Measurements from ENCODE around the gene SPN. TPM values are rescaled to one million over a fixed set of nuclear protein-coding genes. Genes with fewer than 3 reads are reported as not detected.
"Not testable (repeated sequence)": the region's sequence is repeated elsewhere in the genome, so short reads cannot be mapped to it uniquely, and the experiment has no call there.

SPN gene
- total and polyA plus RNA-seq, 4 donors = 0.88 to 5.2 (median 2.5) TPM; not detected in 1

DNA sequence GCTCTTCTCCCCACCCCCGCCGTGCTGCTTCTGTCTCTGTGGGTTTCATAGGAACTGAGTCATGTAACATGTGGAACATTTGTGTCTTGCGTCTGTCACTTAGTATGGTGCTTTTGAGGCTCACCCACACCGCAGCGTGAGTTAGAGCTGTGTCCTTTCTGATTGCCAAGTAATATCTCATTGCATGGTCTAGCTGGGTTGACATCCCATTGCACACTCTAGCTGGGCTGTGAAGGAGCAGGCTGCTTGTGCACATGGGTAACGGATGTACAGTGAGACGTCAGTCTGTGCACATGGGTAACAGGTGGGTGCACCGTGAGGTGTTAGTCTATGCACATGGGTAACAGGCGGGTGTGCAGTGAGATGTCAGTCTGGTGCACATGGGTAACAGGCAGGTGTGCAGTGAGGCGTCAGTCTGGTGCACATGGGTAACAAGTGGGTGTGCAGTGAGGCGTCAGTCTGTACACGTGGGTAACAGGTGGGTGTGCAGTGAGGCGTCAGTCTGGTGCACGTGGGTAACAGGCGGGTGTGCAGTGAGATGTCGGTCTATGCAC lies 36.2 kb upstream of the SPN start:
- H3K4me1 ChIP-seq (ENCODE audit: control insufficient read depth in 1 of 2, insufficient read depth in 2 of 2, low read length in 2 of 2); ATAC-seq (ENCODE audit: low FRiP score); H3K4me3 ChIP-seq (ENCODE audit: low read length in 2 of 2); intact Hi-C loops (cut with DNase I); H3K27me3 ChIP-seq (ENCODE audit: control insufficient read depth in 1 of 2, insufficient read depth in 2 of 2, low read length in 1 of 2); H3K27ac ChIP-seq (ENCODE audit: low read depth in 1 of 2, low read length in 2 of 2); H3K9me3 ChIP-seq (ENCODE audit: control insufficient read depth, low read length); H3K36me3 ChIP-seq (ENCODE audit: control insufficient read depth in 1 of 2, insufficient read depth in 2 of 2, low read length in 1 of 2): not testable (repeated sequence)
- 86 to 90% methylated on average over 14 of the region's 16 CpGs for WGBS, 2 donors
- DNase-seq = peak in 1 of 2 donors; percentile 44

- H3K9me3 ChIP-seq (ENCODE audit: control insufficient read depth, low read length); H3K4me3 ChIP-seq (ENCODE audit: low read length in 2 of 2); H3K4me1 ChIP-seq (ENCODE audit: control insufficient read depth in 1 of 2, insufficient read depth in 2 of 2, low read length in 2 of 2); H3K27me3 ChIP-seq (ENCODE audit: control insufficient read depth in 1 of 2, insufficient read depth in 2 of 2, low read length in 1 of 2); ATAC-seq (ENCODE audit: low FRiP score); H3K36me3 ChIP-seq (ENCODE audit: control insufficient read depth in 1 of 2, insufficient read depth in 2 of 2, low read length in 1 of 2); H3K27ac ChIP-seq (ENCODE audit: low read depth in 1 of 2, low read length in 2 of 2); intact Hi-C loops (cut with DNase I): not testable (repeated sequence)
- 77% methylated on average over 4 to 5 of the region's 7 CpGs for WGBS, 2 donors
- peak in 1 of 2 donors; percentile 14 for DNase-seq
These were observed 35.4 kb upstream of the SPN start for GRCh38 chr16:29627661-29628075.

- H3K4me1 ChIP-seq (ENCODE audit: control insufficient read depth in 1 of 2, insufficient read depth in 2 of 2, low read length in 2 of 2); H3K4me3 ChIP-seq (ENCODE audit: low read length in 2 of 2); H3K27me3 ChIP-seq (ENCODE audit: control insufficient read depth in 1 of 2, insufficient read depth in 2 of 2, low read length in 1 of 2); intact Hi-C loops (cut with DNase I); H3K36me3 ChIP-seq (ENCODE audit: control insufficient read depth in 1 of 2, insufficient read depth in 2 of 2, low read length in 1 of 2); DNase-seq; ATAC-seq (ENCODE audit: low FRiP score); H3K27ac ChIP-seq (ENCODE audit: low read depth in 1 of 2, low read length in 2 of 2); H3K9me3 ChIP-seq (ENCODE audit: control insufficient read depth, low read length): not testable (repeated sequence)
- 87 to 89% methylated on average over 6 to 7 of the region's 10 CpGs for WGBS, 2 donors
These were observed 34.3 kb upstream of the SPN start for GRCh38 chr16:29628707-29629106.

- H3K36me3 ChIP-seq (ENCODE audit: control insufficient read depth in 1 of 2, insufficient read depth in 2 of 2, low read length in 1 of 2); H3K27me3 ChIP-seq (ENCODE audit: control insufficient read depth in 1 of 2, insufficient read depth in 2 of 2, low read length in 1 of 2); H3K4me3 ChIP-seq (ENCODE audit: low read length in 2 of 2); intact Hi-C loops (cut with DNase I); H3K9me3 ChIP-seq (ENCODE audit: control insufficient read depth, low read length); H3K4me1 ChIP-seq (ENCODE audit: control insufficient read depth in 1 of 2, insufficient read depth in 2 of 2, low read length in 2 of 2): not testable (repeated sequence)
- WGBS, 2 donors = 15 to 19% methylated on average over 10 of the region's 10 CpGs
- peak; percentile 62 for ATAC-seq (ENCODE audit: low FRiP score)
- peak overlapping the region in 1 of 2 donors; percentile 13 for H3K27ac ChIP-seq (ENCODE audit: low read depth in 1 of 2, low read length in 2 of 2)
- DNase-seq = peak in 1 of 2 donors; percentile 13
These were observed 33.7 kb upstream of the SPN start for GRCh38 chr16:29629318-29629717.

DNA sequence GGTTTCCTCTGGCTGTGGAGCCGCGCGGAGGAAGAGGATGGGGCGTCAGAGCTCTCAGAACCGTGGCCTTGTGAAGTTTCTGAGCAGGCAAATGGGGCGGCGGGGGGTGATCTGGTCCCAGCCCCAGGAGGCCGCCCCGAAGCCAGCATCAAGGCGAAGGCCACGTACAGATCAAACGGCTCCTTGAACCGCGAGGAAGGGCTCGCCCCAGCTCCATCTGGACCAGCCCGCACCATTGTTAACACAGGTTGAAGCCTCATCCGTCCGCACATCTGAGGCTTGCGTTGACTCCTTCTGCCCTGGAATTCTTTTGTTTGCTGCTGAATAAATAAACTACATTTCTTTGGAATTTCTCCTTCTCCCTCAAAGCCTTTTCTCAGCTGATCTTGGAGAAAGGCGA lies 31.4 kb upstream of the SPN start:
- peak in 1 of 2 donors; percentile 20 for DNase-seq
- WGBS, 2 donors = 80 to 86% methylated on average over 15 to 20 of the region's 20 CpGs
- intact Hi-C loops (cut with DNase I); H3K27me3 ChIP-seq (ENCODE audit: control insufficient read depth in 1 of 2, insufficient read depth in 2 of 2, low read length in 1 of 2); H3K4me3 ChIP-seq (ENCODE audit: low read length in 2 of 2); H3K27ac ChIP-seq (ENCODE audit: low read depth in 1 of 2, low read length in 2 of 2); H3K36me3 ChIP-seq (ENCODE audit: control insufficient read depth in 1 of 2, insufficient read depth in 2 of 2, low read length in 1 of 2); H3K4me1 ChIP-seq (ENCODE audit: control insufficient read depth in 1 of 2, insufficient read depth in 2 of 2, low read length in 2 of 2); ATAC-seq (ENCODE audit: low FRiP score); H3K9me3 ChIP-seq (ENCODE audit: control insufficient read depth, low read length): not testable (repeated sequence)

DNA sequence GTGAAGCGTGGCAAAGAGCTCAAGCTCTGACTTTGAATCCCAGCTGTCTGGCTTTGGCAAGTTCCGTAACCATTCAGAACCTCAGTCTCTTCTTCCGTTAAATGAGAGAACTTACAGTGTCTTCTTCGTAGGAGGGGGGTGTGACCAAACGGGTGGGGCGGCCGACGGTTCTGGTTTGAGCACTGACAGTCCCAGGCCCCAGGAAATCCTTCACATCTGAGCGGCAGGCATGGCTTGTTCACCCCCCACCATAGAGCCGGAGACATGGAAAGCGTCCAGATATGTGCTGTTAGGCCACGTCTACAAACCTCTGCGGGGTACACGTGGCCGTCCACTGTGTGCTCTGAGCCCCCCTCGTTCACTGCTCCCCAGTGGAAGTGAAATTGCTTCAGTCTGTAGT lies 27.1 kb upstream of the SPN start:
- WGBS, 2 donors = 86 to 87% methylated on average over 15 of the region's 16 CpGs
- H3K4me3 ChIP-seq (ENCODE audit: low read length in 2 of 2); intact Hi-C loops (cut with DNase I); H3K36me3 ChIP-seq (ENCODE audit: control insufficient read depth in 1 of 2, insufficient read depth in 2 of 2, low read length in 1 of 2); H3K27ac ChIP-seq (ENCODE audit: low read depth in 1 of 2, low read length in 2 of 2); ATAC-seq (ENCODE audit: low FRiP score); H3K27me3 ChIP-seq (ENCODE audit: control insufficient read depth in 1 of 2, insufficient read depth in 2 of 2, low read length in 1 of 2); H3K9me3 ChIP-seq (ENCODE audit: control insufficient read depth, low read length); H3K4me1 ChIP-seq (ENCODE audit: control insufficient read depth in 1 of 2, insufficient read depth in 2 of 2, low read length in 2 of 2): not testable (repeated sequence)
- DNase-seq = peak in 1 of 2 donors; percentile 18

GRCh38 chr16:29636368-29636767 lies 26.7 kb upstream of the SPN start:
- H3K4me3 ChIP-seq (ENCODE audit: low read length in 2 of 2); H3K36me3 ChIP-seq (ENCODE audit: control insufficient read depth in 1 of 2, insufficient read depth in 2 of 2, low read length in 1 of 2); H3K27ac ChIP-seq (ENCODE audit: low read depth in 1 of 2, low read length in 2 of 2); H3K4me1 ChIP-seq (ENCODE audit: control insufficient read depth in 1 of 2, insufficient read depth in 2 of 2, low read length in 2 of 2); H3K9me3 ChIP-seq (ENCODE audit: control insufficient read depth, low read length); H3K27me3 ChIP-seq (ENCODE audit: control insufficient read depth in 1 of 2, insufficient read depth in 2 of 2, low read length in 1 of 2); DNase-seq; intact Hi-C loops (cut with DNase I); ATAC-seq (ENCODE audit: low FRiP score): not testable (repeated sequence)
- 29 to 30% methylated on average over 1 of the region's 5 CpGs for WGBS, 2 donors

GRCh38 chr16:29638751-29639150 lies 24.3 kb upstream of the SPN start:
- H3K4me1 ChIP-seq (ENCODE audit: control insufficient read depth in 1 of 2, insufficient read depth in 2 of 2, low read length in 2 of 2); H3K36me3 ChIP-seq (ENCODE audit: control insufficient read depth in 1 of 2, insufficient read depth in 2 of 2, low read length in 1 of 2); H3K9me3 ChIP-seq (ENCODE audit: control insufficient read depth, low read length); H3K27ac ChIP-seq (ENCODE audit: low read depth in 1 of 2, low read length in 2 of 2); H3K4me3 ChIP-seq (ENCODE audit: low read length in 2 of 2); ATAC-seq (ENCODE audit: low FRiP score); intact Hi-C loops (cut with DNase I); DNase-seq; H3K27me3 ChIP-seq (ENCODE audit: control insufficient read depth in 1 of 2, insufficient read depth in 2 of 2, low read length in 1 of 2): not testable (repeated sequence)
- 96 to 97% methylated on average over 8 of the region's 8 CpGs for WGBS, 2 donors

DNA sequence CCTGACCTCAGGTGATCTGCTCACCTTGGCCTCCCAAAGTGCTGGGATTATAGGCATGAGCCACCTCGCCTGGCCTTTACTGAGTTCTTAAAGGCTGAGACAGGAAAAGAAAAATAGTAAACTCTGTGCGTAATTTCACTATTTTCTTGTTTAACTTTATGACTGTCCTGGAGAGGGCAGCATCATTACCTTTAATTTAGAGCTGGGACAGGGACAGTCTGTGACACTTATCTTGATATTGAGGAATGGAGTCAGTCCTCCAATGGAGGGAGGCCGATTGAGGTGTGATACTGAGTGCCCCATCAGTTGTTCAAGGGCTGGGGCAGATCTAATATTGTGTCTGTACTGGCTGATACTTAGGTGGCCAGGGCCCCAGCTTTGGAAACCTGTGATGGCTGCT lies 21.5 kb upstream of the SPN start:
- no peak for DNase-seq
- intact Hi-C loops (cut with DNase I) = no loop called here
- WGBS, 2 donors = 58 to 69% methylated on average over 3 of the region's 3 CpGs
- Histone ChIP-seq H3K27me3 (ENCODE audit: control insufficient read depth in 1 of 2, insufficient read depth in 2 of 2, low read length in 1 of 2) (no peaks in the 10 kb centered on the region), H3K27ac (ENCODE audit: low read depth in 1 of 2, low read length in 2 of 2) (no peak overlapping the region), H3K36me3 (ENCODE audit: control insufficient read depth in 1 of 2, insufficient read depth in 2 of 2, low read length in 1 of 2) (no peaks in the 10 kb centered on the region), H3K9me3 (ENCODE audit: control insufficient read depth, low read length) (no peaks in the 10 kb centered on the region), H3K4me3 (ENCODE audit: low read length in 2 of 2) (no peak overlapping the region), H3K4me1 (ENCODE audit: control insufficient read depth in 1 of 2, insufficient read depth in 2 of 2, low read length in 2 of 2) (no peaks in the 10 kb centered on the region)
- no peak for ATAC-seq (ENCODE audit: low FRiP score)
